Measurements from ENCODE around the gene HRNR. TPM values are rescaled to one million over a fixed set of nuclear protein-coding genes. Genes with fewer than 3 reads are reported as not detected.

Gene HRNR
- total RNA-seq, 1 experiment from 2014 or later, result not detected

DNA sequence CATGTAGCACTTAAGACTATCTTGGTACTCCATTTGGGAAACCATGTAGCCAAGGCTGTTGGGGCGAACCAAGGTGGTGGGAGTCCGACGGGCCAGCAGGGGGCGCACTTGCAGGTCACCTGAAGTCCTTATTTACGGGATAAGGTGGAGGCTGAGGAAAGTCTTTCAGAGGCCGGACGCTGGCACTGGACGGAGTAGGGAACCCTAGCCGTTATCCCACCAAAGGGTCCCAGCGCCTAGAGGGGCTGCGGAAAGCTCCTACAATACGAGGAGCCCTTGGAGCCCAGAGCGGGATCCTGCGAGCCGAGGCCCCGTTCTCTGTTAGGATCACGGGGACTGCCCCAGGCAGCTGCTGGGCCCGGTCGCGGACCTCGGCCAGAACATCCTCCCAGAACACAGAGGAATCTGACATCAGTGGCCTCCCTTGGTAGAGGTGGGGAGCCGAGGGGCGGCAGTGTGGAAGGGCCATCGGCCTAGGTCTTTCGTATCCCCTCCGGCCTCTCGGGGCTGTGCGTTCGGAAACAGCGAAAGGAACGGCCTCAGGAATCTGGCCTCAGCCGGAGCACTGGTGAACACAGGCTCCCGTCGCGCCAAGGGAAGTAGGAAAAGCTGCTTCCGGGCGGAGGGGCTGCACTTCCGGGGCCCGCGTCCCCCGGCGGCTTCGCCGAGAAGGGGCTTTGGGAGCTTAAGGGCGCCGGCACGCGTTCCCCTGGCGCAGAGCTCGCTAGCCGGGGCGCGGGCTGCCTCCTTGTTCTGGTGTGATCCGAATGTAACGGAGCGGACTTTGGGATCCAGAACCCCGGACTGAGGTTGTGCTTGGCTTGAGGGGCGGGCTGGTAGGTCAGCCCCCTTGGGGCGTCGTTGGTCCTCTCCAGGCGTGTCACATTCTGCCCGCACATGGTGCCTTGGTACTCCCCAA is 35.1 kb downstream of the HRNR start:
- peak; percentile 51 for DNase-seq (ENCODE audit: low spot score)

GRCh38 chr1:152186556-152187285 is 37.3 kb downstream of the HRNR start:
- DNase-seq (ENCODE audit: low spot score), result peak; percentile 35

DNA sequence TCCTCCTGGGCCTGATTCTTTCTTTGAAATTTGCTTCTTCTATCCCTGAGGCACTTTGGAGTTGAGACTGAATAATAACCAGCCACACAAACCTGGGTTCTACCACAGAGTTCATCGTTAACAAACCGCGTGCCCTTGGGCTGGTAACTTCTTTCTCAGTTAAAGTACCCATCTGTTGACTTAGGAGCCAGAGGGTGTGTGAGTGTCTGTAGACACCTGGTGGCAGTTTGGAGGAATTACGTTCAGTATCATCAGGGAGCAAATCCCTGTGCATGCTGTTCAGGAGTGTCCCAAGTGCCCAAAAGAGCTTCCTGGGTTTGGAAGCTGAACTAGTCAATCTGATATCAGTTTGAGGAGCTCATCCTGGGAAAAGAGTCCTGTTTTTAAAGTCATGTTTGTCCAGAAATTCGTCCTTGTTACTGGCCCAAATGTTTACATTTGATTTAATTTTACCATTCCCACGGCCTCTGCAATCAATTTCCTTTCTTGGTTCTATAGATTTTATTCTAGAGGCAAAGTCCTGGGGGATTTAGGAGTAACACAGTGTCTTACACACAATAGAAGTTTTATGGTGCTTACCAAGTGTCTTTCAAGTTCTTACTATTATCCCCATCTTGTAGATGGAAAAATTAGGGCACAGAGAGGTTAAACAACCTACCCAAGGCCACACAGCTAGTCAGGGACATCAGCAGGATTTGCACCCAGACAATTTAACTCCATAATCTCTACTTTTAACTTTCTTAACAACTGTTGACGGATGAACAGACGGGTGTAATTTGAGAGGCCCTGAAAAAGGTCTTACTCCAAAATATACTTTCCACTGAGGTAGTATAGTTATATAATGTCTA is 38.2 kb downstream of the HRNR start:
- peak; percentile 80 for DNase-seq (ENCODE audit: low spot score)

GRCh38 chr1:152182944-152183361 is 41.0 kb downstream of the HRNR start:
- DNase-seq (ENCODE audit: low spot score), result peak; percentile 88

GRCh38 chr1:152182431-152182830 is 41.6 kb downstream of the HRNR start:
- DNase-seq (ENCODE audit: low spot score), result peak; percentile 41

- no peak for DNase-seq (ENCODE audit: low spot score)
These were observed 44.4 kb downstream of the HRNR start for GRCh38 chr1:152179566-152179965.

- DNase-seq (ENCODE audit: low spot score), result no peak
These were observed 53.6 kb downstream of the HRNR start for GRCh38 chr1:152170287-152170905.

DNA sequence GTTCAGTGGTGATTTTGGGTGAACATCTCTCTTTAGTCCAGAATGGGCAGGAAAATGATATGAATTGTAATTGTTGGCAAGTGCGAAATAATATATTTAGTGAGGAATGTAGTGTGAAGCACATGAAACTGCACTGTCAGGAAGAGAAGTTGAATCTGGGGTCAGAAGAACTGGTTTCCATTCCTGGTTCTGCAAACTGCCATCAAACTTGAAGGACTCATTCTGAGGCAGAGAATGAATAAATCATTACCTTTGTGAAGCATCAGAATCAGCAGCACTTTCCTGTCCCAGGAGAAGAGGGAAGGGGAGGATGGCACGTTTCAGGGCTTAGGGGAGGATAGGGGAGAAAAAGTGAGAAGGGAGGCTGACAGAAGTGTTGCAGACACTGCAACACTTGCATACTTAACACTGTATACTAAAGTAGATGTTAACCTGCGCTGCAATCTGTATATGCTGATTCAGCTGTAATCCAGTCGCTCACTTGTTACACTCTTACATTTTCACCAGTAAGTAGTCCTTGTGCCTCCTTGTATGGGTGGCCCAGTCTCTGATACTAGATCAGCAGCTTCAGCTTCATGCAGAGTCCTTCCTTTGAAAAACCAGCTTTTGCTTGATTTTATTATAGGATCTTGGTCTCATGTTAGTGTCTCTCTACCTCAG is 54.5 kb downstream of the HRNR start:
- no peak for DNase-seq (ENCODE audit: low spot score)

DNA sequence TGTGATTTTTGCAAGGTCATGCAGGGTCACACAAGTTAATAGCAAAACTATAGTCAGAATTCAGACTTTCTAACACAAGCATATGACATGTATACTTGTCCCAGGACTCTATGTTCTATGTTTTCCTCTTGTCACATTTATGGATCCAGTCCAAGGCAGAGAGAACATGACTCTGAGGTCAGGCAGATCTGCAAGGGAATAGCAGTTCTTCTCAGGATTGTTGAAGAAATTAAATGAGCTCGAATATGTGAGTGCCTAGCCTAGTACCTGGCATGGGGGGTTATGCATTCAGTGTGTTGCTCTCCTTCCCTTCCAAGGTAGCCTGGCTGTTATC is 55.5 kb downstream of the HRNR start:
- DNase-seq (ENCODE audit: low spot score), result no peak

DNA sequence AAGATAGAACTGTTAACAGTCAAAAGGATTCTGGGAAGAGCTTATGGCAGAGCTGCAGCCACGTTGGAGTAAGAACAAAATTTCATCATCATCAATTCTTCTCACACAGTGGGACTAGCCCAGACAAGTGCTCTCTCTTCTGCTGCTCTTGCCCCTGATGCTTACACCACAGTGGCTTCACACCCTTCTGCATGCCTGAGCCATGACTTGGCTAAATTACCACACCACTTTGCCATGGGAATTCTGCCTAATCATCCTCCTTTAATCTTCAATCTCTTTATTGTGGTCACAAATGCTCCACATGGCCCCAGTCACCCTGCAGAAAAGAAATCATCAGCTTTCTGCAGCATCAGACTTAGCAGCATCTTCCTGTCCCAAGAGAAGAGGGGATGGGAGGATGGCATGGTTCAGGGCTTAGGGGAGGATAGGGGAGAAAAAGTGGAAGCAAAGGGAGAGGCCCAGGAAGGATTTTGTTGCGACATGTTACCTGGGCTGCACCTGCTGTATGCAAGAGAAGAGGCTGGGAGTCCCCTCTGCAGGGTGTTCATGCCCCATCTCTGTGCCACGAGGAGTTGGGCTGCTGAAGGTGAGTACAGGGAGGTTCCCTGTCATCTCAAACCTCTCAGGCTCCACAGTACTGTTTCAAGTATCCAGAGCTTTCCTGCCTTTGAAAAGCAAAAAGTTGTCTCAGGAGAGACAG is 56.0 kb downstream of the HRNR start:
- DNase-seq (ENCODE audit: low spot score), result peak; percentile 98

DNA sequence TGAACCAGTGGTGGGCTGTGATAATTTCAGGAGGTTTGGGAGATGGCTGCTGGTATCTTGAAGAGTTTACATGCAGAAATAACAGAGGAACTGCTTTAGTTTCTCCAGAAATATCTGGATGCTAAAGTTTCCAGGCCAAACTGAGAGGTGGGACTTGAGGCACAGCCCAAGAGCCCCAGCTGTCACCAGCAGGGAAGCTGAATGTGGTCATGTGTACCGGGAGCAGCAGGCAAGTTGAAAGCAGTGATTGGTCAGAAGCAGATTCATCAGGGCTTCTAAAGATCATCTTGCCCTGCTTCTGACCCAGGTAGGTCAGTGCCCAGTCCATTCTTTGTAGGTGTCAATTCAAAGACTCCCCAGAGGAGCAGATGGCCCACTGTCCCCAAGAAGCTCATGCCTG is 57.0 kb downstream of the HRNR start:
- no peak for DNase-seq (ENCODE audit: low spot score)

DNA sequence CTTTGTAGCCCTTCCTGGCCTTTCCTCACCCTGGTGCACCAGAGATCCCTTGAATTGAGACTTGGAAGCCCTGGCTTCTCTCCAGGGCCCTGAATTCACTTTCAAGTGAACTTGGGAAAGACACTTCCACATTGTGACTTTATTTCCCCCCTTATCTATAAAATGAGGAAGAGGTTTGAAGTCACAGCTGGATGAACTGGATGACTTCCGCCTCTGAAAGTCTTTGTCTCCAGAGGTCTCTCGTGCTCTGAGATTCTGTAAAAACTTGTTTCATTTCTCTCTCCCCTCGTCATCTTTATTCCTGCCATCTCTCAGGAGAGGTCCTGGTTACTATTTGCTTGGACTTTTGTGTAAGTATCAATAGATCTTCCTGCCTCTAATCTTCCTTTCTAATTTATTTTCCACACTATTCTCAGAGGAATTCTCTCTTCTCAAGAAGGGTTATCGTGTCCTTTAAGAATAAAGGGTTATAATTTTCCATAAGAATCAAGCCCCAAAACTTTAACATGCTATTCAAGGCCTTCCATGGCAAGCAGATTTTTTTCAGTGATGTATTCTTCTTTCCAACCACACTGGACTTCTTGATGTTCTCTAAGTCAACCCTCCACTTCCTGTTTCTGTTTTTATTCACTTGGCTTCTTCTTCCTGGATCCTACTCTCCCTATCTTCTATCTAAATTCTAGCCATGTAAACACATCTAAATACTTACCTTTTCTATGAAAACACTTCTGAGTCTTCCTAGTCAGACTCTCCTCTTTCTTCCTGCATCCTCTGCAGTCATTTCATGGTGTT is 58.5 kb downstream of the HRNR start:
- no peak for DNase-seq (ENCODE audit: low spot score)

- DNase-seq (ENCODE audit: low spot score), result no peak
These were observed 59.4 kb downstream of the HRNR start for GRCh38 chr1:152164517-152165136.

GRCh38 chr1:152162792-152163463 is 61.1 kb downstream of the HRNR start:
- peak; percentile 97 for DNase-seq (ENCODE audit: low spot score)

All from A172 (cell line).